ENCODE results near the gene GNS. TPM values are rescaled to one million over a fixed set of nuclear protein-coding genes. Genes with fewer than 3 reads are reported as not detected.

GNS gene
- polyA plus RNA-seq, 1 donor from 2014 or later, result 39.0 TPM

DNA sequence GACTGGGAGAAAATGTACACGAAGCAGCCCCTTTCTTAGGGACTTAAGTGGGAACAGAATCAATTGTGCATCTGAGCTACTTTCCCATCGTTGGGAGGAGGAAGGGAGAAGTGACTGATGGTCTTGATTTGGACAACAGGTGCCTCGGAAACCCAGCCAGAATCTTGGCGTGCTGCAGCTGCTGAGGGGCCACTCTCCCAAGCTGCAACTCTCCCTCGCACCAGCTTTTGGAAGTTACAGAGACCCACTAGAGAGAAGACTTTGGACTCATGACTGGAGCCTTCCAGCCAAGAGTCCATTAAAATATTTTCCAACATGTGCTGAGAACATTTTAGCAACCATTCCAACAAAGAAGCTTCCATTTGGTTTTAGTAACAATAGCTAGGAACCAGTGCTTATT is 52.3 kb downstream of the GNS start:
- H3K9ac ChIP-seq (ENCODE audit: low read length), result no peak overlapping the region
- no peaks in the 10 kb centered on the region for H3K9me3 ChIP-seq (ENCODE audit: low read length)
- H3F3A ChIP-seq (ENCODE audit: insufficient read depth, low read length, poor library complexity, severe bottlenecking), result no peaks in the 10 kb centered on the region
- H3K4me2 ChIP-seq (ENCODE audit: low read length), result no peak overlapping the region
- no peaks in the 10 kb centered on the region for H3K27me3 ChIP-seq (ENCODE audit: insufficient read depth, low read depth, low read length)
- H4K20me1 ChIP-seq (ENCODE audit: insufficient read depth), result no peaks in the 10 kb centered on the region
- no peak overlapping the region for H3K27ac ChIP-seq (ENCODE audit: low read length)
- H3K79me2 ChIP-seq (replicated peaks; ENCODE audit: insufficient read depth, low read length), result no peaks in the 10 kb centered on the region
- H3K9me2 ChIP-seq (ENCODE audit: insufficient read depth, low read length), result no peaks in the 10 kb centered on the region
- no peak overlapping the region for H2AFZ ChIP-seq (ENCODE audit: low read depth, low read length)
- no peaks in the 10 kb centered on the region for H3K36me3 ChIP-seq (ENCODE audit: insufficient read depth, low read length)
- TF ChIP-seq EP300 (conservative IDR thresholded peaks at IDR 0.05; ENCODE audit: poor library complexity, severe bottlenecking) (no peak), SMC3 (conservative IDR thresholded peaks at IDR 0.05; ENCODE audit: poor library complexity) (no peak), POLR2AphosphoS5 (IDR thresholded peaks at IDR 0.05) (no peak), MXI1 (conservative IDR thresholded peaks at IDR 0.05; ENCODE audit: poor library complexity, severe bottlenecking) (no peak), TAF1 (IDR thresholded peaks at IDR 0.05; ENCODE audit: low read depth) (no peak), RAD21 (conservative IDR thresholded peaks at IDR 0.05) (no peak), EZH2 (IDR thresholded peaks at IDR 0.05; ENCODE audit: borderline replicate concordance, insufficient read depth, low read length, poor library complexity, severe bottlenecking) (no peak)
- TF ChIP-seq, protein P1, sequence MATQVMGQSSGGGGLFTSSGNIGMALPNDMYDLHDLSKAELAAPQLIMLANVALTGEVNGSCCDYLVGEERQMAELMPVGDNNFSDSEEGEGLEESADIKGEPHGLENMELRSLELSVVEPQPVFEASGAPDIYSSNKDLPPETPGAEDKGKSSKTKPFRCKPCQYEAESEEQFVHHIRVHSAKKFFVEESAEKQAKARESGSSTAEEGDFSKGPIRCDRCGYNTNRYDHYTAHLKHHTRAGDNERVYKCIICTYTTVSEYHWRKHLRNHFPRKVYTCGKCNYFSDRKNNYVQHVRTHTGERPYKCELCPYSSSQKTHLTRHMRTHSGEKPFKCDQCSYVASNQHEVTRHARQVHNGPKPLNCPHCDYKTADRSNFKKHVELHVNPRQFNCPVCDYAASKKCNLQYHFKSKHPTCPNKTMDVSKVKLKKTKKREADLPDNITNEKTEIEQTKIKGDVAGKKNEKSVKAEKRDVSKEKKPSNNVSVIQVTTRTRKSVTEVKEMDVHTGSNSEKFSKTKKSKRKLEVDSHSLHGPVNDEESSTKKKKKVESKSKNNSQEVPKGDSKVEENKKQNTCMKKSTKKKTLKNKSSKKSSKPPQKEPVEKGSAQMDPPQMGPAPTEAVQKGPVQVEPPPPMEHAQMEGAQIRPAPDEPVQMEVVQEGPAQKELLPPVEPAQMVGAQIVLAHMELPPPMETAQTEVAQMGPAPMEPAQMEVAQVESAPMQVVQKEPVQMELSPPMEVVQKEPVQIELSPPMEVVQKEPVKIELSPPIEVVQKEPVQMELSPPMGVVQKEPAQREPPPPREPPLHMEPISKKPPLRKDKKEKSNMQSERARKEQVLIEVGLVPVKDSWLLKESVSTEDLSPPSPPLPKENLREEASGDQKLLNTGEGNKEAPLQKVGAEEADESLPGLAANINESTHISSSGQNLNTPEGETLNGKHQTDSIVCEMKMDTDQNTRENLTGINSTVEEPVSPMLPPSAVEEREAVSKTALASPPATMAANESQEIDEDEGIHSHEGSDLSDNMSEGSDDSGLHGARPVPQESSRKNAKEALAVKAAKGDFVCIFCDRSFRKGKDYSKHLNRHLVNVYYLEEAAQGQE (IDR thresholded peaks at IDR 0.05; ENCODE audit: borderline replicate concordance), result no peak
- TF ChIP-seq, protein P2, sequence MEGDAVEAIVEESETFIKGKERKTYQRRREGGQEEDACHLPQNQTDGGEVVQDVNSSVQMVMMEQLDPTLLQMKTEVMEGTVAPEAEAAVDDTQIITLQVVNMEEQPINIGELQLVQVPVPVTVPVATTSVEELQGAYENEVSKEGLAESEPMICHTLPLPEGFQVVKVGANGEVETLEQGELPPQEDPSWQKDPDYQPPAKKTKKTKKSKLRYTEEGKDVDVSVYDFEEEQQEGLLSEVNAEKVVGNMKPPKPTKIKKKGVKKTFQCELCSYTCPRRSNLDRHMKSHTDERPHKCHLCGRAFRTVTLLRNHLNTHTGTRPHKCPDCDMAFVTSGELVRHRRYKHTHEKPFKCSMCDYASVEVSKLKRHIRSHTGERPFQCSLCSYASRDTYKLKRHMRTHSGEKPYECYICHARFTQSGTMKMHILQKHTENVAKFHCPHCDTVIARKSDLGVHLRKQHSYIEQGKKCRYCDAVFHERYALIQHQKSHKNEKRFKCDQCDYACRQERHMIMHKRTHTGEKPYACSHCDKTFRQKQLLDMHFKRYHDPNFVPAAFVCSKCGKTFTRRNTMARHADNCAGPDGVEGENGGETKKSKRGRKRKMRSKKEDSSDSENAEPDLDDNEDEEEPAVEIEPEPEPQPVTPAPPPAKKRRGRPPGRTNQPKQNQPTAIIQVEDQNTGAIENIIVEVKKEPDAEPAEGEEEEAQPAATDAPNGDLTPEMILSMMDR (IDR thresholded peaks at IDR 0.05; ENCODE audit: poor library complexity, severe bottlenecking), result no peak
- no peak overlapping the region for H3K4me3 ChIP-seq (ENCODE audit: low read length)

DNA sequence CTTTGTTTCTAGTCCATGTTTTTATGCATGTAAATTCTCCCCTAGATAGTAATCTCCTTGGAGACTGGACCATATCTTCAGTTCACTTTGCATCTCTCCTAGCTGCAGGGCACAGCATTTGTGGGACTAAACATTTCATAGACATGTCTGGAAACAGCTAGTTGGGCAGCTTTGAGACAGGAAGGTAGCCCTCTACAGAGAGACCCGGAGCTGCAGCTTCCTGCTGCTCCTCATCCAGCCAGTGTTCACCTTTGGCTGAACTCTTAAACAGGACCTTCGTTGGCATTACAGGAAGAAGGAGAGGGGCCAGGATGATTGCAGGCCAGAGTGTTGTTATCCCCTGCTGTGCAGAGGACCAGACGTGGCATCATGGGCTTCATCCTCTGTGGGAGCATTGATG is 52.9 kb downstream of the GNS start:
- TF ChIP-seq TAF1 (IDR thresholded peaks at IDR 0.05; ENCODE audit: low read depth), result no peak
- no peak for TF ChIP-seq SMC3 (conservative IDR thresholded peaks at IDR 0.05; ENCODE audit: poor library complexity)
- TF ChIP-seq MXI1 (conservative IDR thresholded peaks at IDR 0.05; ENCODE audit: poor library complexity, severe bottlenecking), result no peak
- TF ChIP-seq EP300 (conservative IDR thresholded peaks at IDR 0.05; ENCODE audit: poor library complexity, severe bottlenecking), result no peak
- TF ChIP-seq, protein P1 (IDR thresholded peaks at IDR 0.05; ENCODE audit: borderline replicate concordance), result no peak
- TF ChIP-seq POLR2AphosphoS5 (IDR thresholded peaks at IDR 0.05), result no peak
- TF ChIP-seq EZH2 (IDR thresholded peaks at IDR 0.05; ENCODE audit: borderline replicate concordance, insufficient read depth, low read length, poor library complexity, severe bottlenecking), result no peak
- TF ChIP-seq RAD21 (conservative IDR thresholded peaks at IDR 0.05), result no peak
- TF ChIP-seq, protein P2 (IDR thresholded peaks at IDR 0.05; ENCODE audit: poor library complexity, severe bottlenecking), result no peak
- H4K20me1 ChIP-seq (ENCODE audit: insufficient read depth), result no peaks in the 10 kb centered on the region
- no peaks in the 10 kb centered on the region for H3K27me3 ChIP-seq (ENCODE audit: insufficient read depth, low read depth, low read length)
- H3K4me3 ChIP-seq (ENCODE audit: low read length), result no peak overlapping the region
- no peak overlapping the region for H3K9ac ChIP-seq (ENCODE audit: low read length)
- H3K9me3 ChIP-seq (ENCODE audit: low read length), result no peaks in the 10 kb centered on the region
- no peak overlapping the region for H3K4me2 ChIP-seq (ENCODE audit: low read length)
- no peaks in the 10 kb centered on the region for H3K36me3 ChIP-seq (ENCODE audit: insufficient read depth, low read length)
- no peaks in the 10 kb centered on the region for H3F3A ChIP-seq (ENCODE audit: insufficient read depth, low read length, poor library complexity, severe bottlenecking)
- no peaks in the 10 kb centered on the region for H3K79me2 ChIP-seq (replicated peaks; ENCODE audit: insufficient read depth, low read length)
- H3K9me2 ChIP-seq (ENCODE audit: insufficient read depth, low read length), result no peaks in the 10 kb centered on the region
- H3K27ac ChIP-seq (ENCODE audit: low read length), result no peak overlapping the region
- H2AFZ ChIP-seq (ENCODE audit: low read depth, low read length), result no peak overlapping the region
